Measurements from ENCODE around the gene ZSCAN21.
"Not testable (repeated sequence)": the region's sequence is repeated elsewhere in the genome, so short reads cannot be mapped to it uniquely, and the experiment has no call there.

The ZSCAN21 gene

GRCh38 chr7:100049441-100050291, at the start of gene ZSCAN21:
TSS of gene ZSCAN21 (plus strand) at chr7:100049774. CDS start at chr7:100057007, 7,233 bp downstream.
- DNase-seq (ENCODE audit: low spot score), result peak; percentile 87

- no peak for DNase-seq (ENCODE audit: low spot score)
These were observed 49.3 kb upstream of the ZSCAN21 start for GRCh38 chr7:100000239-100000638.

- no peak for DNase-seq (ENCODE audit: low spot score)
These were observed 45.6 kb upstream of the ZSCAN21 start for GRCh38 chr7:100003711-100004661.

DNA sequence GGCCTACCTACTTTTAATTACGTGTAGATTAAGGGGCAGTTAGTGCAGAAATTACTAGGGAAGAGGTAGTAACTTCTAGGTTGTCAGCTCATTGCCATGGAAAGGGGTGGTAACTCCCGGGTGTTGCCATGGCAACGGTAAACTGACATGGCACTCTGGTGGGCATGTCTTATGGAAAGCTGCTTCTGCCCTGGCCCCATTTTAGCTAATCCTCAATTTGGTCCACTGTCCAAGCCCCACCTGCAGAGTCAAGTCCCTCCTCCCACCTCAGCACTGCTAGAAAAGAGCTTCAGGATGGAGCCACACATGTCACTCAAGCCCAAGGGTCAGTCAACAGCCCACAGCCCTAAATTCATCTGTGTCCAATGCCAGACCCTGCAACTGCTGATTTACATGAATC, 41.7 kb upstream of the ZSCAN21 start:
- no peak for DNase-seq (ENCODE audit: low spot score)

DNA sequence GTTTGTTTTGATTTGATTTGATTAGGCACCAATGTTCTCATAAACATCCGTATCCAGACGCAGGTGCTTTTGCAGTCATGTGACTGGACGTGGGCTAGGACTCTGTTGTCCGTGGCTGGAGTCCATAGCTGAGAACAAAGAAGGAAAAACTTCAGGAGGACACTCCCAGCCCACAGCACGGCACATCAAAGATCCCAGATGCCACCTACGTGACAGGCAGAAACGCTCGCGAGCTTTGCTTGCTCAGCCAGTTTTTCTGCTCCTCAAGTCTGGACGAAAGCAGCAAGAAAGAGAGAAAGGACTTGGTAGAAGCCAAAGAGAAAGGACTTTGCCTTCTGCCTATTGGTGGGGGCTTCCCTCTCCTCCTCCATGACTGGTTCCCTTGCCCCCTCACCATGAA, 41.0 kb upstream of the ZSCAN21 start:
- DNase-seq (ENCODE audit: low spot score), result no peak

DNA sequence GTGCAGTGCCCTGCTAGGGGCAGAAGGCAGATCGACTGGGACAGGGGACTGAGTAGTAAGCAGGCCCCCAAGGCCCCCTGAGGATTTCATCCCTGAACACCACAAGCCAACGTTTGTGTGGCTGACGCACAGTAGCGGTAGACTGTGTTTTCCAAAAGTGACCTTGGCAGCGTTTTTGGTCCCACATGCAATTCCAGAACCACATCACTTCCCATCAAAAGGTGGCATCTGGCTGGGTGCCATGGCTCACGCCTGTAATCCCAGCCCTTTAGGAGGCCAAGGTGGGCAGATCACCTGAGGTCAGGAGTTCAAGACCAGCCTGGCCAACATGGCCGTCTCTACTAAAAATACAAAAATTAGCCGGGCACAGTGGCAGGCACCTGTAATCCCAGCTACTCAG, 39.6 kb upstream of the ZSCAN21 start:
- DNase-seq (ENCODE audit: low spot score), result not testable (repeated sequence)

DNA sequence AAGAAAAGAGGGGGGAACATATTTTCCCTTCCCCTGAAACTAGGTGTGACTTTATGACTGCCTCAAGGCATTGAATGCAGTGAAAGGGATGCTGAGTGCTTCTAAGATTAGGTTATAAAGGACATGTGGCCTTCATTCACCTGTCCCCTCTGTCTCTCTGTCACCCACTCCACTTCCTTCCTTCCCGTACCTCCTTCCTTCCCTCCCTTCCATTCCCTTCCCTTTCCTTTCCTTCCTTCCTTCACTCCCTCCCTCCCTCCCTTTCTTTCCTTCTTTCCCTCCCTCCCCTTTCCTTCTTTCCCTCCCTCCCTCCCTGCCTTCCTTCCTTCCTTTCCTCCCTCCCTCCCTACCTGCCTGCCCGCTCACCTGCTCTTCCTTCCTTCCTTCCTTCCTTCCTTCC, 38.7 kb upstream of the ZSCAN21 start:
- DNase-seq (ENCODE audit: low spot score), result no peak

- no peak for DNase-seq (ENCODE audit: low spot score)
These were observed 38.1 kb upstream of the ZSCAN21 start for GRCh38 chr7:100011516-100011915.

DNA sequence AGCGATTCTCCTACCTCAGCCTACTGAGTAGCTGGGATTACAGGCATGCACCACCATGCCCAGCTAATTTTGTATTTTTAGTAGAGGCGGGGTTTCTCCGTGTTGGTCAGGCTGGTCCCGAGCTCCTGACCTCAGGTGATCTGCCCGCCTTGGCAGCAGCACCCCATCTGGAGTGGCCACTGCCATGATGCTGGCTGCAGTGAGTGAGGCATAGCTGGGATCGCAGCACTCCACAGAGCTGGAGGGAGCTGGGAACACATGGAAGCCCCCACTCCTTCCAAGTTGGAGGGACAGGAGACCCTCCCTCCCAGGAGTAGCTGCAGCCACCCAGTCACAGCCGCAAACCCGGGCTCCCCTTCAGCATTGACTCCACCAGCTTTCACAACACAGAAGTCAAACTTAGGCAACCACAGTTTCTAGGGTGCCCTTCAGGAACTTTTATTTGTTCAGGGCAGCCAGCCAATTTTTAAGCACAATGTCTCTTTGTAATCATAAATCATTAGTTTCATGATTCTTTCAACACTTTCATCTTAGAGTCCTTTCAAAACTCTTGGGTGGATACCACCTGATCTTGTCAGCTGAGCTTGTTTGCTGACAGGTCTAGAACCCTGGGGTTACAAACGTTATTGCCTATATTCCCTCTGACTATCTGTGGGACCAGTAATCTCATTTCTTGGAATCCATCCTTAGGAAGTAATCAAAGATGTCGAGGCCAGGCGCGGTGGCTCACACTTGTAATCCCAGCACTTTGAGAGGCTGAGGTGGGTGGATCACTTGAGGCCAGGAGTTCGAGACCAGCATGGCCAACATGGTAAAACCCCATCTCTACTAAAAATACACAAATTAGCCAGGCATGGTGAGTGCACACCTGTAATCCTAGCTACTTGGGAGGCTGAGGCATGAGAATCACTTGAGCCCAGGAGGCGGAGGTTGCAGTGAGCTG, 36.9 kb upstream of the ZSCAN21 start:
- peak; percentile 63 for DNase-seq (ENCODE audit: low spot score)

DNA sequence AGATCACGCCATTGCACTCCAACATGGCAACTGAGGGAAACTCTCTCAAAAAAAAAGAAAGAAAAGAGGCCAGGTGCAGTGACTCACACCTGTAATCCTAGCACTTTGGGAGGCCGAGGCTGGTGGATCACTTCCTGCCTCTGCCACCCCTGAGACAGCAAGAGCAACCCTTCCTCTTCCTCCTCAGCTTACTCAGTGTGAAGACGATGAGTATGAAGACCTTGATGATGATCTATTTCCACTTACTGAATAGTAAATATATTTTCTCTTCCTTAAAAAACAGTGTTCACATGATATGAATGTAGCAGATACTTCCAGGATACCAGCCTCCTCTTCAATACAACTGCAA, 36.3 kb upstream of the ZSCAN21 start:
- DNase-seq (ENCODE audit: low spot score), result peak; percentile 43

DNA sequence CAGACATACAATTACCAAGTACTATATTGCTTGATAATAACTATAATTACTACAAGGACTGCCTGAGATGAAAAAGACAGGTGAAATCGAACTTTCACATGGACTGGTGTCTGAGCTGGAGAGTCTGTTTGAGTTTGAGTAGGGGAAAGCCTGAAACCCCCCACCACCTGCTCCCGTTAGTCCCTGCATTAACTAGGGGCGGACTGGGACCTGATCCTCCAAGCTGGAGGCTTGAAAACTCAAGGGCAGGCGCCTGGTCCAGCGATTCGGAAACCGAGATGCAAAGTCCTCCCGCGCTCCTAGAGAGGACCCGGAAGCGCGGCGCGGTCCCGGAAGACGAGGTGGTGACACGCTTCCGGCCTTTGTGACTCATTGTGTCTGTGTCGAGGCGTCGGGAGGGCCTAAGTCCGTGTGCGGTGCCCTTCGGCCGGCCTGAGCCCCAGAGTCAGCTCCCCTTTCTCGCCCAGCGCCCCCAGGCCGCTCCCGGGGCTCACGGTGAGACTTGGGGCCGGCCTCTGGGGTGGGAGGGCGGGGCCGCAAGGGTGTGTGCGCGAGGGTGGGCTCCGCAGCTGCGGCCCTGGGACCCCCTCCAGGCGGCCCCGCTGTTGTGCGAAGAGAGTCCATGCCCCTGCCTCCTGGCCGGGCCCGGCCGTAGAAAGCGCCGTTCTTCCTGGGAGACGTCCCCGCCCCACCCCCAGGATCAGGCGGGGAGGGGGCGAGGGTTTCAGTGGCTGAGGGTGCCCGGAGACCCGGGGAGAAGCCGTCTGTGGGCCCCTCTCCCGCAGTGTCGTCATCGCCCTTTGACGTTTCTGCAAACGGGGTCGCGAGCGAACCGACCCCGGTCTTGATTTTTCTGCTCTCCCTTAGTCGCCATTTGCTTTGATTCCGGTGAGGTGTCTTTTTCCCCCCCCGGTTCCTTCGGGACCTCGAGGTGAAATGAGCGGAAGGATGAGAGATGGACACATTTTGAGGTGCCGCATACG, 34.1 kb upstream of the ZSCAN21 start, which contains the start of gene ZKSCAN1:
ZKSCAN1 (plus strand) TSS at position 365 of the 983 bp plus-strand sequence. CDS start 7,911 bp downstream, outside the sequence.
- peak; percentile 98 for DNase-seq (ENCODE audit: low spot score)

- peak; percentile 43 for DNase-seq (ENCODE audit: low spot score)
These were observed 33.2 kb upstream of the ZSCAN21 start for GRCh38 chr7:100016215-100016901.

- peak; percentile 41 for DNase-seq (ENCODE audit: low spot score)
These were observed 32.3 kb upstream of the ZSCAN21 start for GRCh38 chr7:100017300-100017699.

- no peak for DNase-seq (ENCODE audit: low spot score)
These were observed 31.7 kb upstream of the ZSCAN21 start for GRCh38 chr7:100017875-100018274.

GRCh38 chr7:100019908-100020307, 29.7 kb upstream of the ZSCAN21 start:
- no peak for DNase-seq (ENCODE audit: low spot score)

DNA sequence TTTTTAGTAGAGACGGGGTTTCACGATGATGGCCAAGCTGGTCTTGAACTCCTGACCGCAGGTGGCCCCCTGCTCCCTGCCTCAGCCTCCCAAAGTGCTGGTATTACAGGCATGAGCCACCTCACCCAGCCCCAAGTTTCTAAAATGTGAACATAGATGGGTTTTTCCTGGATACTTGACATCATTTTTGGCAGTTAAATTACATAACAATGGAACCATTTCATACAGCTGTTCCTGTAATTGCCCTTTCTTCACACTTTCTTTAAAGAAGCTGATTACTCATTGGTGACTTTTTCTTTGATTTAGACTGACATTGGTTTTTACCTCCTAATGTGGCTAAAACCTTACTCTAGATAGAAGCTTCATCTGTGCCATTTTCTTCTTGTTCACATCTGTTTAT, 28.3 kb upstream of the ZSCAN21 start:
- no peak for DNase-seq (ENCODE audit: low spot score)

DNA sequence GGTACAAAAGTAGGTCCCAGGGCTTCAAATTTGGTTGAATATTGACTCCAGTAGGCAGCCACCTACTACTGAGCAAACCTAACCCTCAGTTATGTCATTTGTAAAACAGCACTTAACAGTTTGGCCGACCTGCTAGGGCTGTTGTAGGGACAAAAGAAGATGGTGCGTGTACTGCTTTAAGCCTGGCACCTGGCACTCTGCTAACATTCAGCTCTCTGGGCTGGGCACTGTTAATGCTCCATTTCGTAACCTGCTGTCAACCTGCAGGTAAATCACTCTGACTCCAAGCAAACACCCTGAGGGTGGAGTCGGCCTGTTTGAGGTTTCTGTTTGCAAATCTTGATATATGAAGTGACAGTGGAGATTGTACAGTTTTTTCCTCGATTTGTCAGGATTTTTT, 27.0 kb upstream of the ZSCAN21 start:
- DNase-seq (ENCODE audit: low spot score), result no peak

- DNase-seq (ENCODE audit: low spot score), result no peak
These were observed 26.0 kb upstream of the ZSCAN21 start for GRCh38 chr7:100023526-100023925.

- DNase-seq (ENCODE audit: low spot score), result no peak
These were observed 25.5 kb upstream of the ZSCAN21 start for GRCh38 chr7:100024020-100024619.

Measured in LoVo (cell line).